ENCODE measurements around the gene UBE2L3.

Gene UBE2L3

GRCh38 chr22:21646608-21647590, 79.4 kb downstream of the UBE2L3 start:
- peak; percentile 90 for DNase-seq

GRCh38 chr22:21650280-21650679, 82.8 kb downstream of the UBE2L3 start:
- DNase-seq = no peak

- DNase-seq = peak; percentile 67
Observed at GRCh38 chr22:21650823-21651520, 83.5 kb downstream of the UBE2L3 start.

GRCh38 chr22:21651521-21652009, 84.1 kb downstream of the UBE2L3 start:
- no peak for DNase-seq

GRCh38 chr22:21652010-21652546, 84.6 kb downstream of the UBE2L3 start:
- DNase-seq = peak; percentile 95

- no peak for DNase-seq
Observed at GRCh38 chr22:21652547-21653545, 85.3 kb downstream of the UBE2L3 start.

- no peak for DNase-seq
Observed at GRCh38 chr22:21657020-21657359, 89.5 kb downstream of the UBE2L3 start.

GRCh38 chr22:21657360-21658032, 90.0 kb downstream of the UBE2L3 start:
- DNase-seq = peak; percentile 80

- no peak for DNase-seq
Observed at GRCh38 chr22:21659864-21660525, 92.5 kb downstream of the UBE2L3 start.

GRCh38 chr22:21660904-21661303, 93.4 kb downstream of the UBE2L3 start:
- DNase-seq = no peak

- no peak for DNase-seq
Observed at GRCh38 chr22:21661991-21662390, 94.5 kb downstream of the UBE2L3 start.

GRCh38 chr22:21663738-21664137, 96.2 kb downstream of the UBE2L3 start:
- no peak for DNase-seq

GRCh38 chr22:21665047-21665851, 97.7 kb downstream of the UBE2L3 start:
- DNase-seq = no peak

GRCh38 chr22:21666786-21667185, 99.3 kb downstream of the UBE2L3 start:
- no peak for DNase-seq

GRCh38 chr22:21669026-21669425, 101.5 kb downstream of the UBE2L3 start:
- peak; percentile 43 for DNase-seq

GRCh38 chr22:21672107-21672629, 104.7 kb downstream of the UBE2L3 start:
- no peak for DNase-seq

Measured in NCI-H2171 treated with DMSO at 0.1 percent for 48 hours (cell line).